H9 (cell line): ENCODE data around the gene PXN. TPM values are rescaled to one million over a fixed set of nuclear protein-coding genes. Genes with fewer than 3 reads are reported as not detected.

Experiments
- DNase-seq: peaks from one replicate; pipeline ENCODE4 v3.0.0-alpha.2; 2017
- H2AFZ ChIP-seq: one replicate; pipeline ENCODE4 v1.6.1; 2013; ENCODE audit warnings: mild to moderate bottlenecking, low read length, control low read depth, moderate library complexity
- H2AK5ac ChIP-seq: 2 replicates; pipeline ENCODE4 v1.6.1; 2013; ENCODE audit warnings: low read length, control low read depth, mixed read lengths; ENCODE audit not compliant: insufficient read length
- H2BK120ac ChIP-seq: one replicate; pipeline ENCODE4 v1.6.1; 2013; ENCODE audit warnings: low read depth, mild to moderate bottlenecking, low read length, control low read depth, inconsistent platforms; ENCODE audit not compliant: poor library complexity, severe bottlenecking
- H2BK12ac ChIP-seq: 2 replicates; pipeline ENCODE4 v1.6.1; 2013; ENCODE audit warnings: low read length, control low read depth, mixed read lengths, low read depth; ENCODE audit not compliant: insufficient read length
- H2BK15ac ChIP-seq: 2 replicates; pipeline ENCODE4 v1.6.1; 2013; ENCODE audit warnings: low read depth, low read length, control low read depth
- H2BK20ac ChIP-seq: one replicate; pipeline ENCODE4 v1.6.1; 2013; ENCODE audit warnings: low read depth, mild to moderate bottlenecking, low read length, control low read depth, inconsistent platforms; ENCODE audit not compliant: poor library complexity, severe bottlenecking
- H2BK5ac ChIP-seq: 2 replicates; pipeline ENCODE4 v1.6.1; 2013; ENCODE audit warnings: low read length, control low read depth, mixed read lengths; ENCODE audit not compliant: insufficient read length
- H3K14ac ChIP-seq: 2 replicates; pipeline ENCODE4 v1.6.1; 2013; ENCODE audit warnings: low read length, control low read depth; ENCODE audit not compliant: insufficient read depth
- H3K18ac ChIP-seq: 2 replicates; pipeline ENCODE4 v1.6.1; 2013; ENCODE audit warnings: low read depth, mild to moderate bottlenecking, mixed read lengths, low read length, control low read depth; ENCODE audit not compliant: insufficient read length
- H3K23ac ChIP-seq: 2 replicates; pipeline ENCODE4 v1.6.1; 2013; ENCODE audit warnings: low read length, control low read depth, mixed read lengths, low read depth; ENCODE audit not compliant: insufficient read length
- H3K23me2 ChIP-seq: 2 replicates; pipeline ENCODE4 v1.6.1; 2013; ENCODE audit warnings: low read depth, mild to moderate bottlenecking, mixed read lengths, low read length, control low read depth; ENCODE audit not compliant: insufficient read length, poor library complexity, severe bottlenecking
- H3K27ac ChIP-seq: 2 replicates; pipeline ENCODE4 v1.5.1; 2013; ENCODE audit warnings: low read length, control low read depth, mixed read lengths, low read depth; ENCODE audit not compliant: insufficient read length
- H3K27me3 ChIP-seq: 2 replicates; pipeline ENCODE4 v1.6.1; 2013; ENCODE audit warnings: low read length, control low read depth, inconsistent platforms; ENCODE audit not compliant: insufficient read depth
- H3K4ac ChIP-seq: 2 replicates; pipeline ENCODE4 v1.6.1; 2013; ENCODE audit warnings: low read depth, mild to moderate bottlenecking, control low read depth, inconsistent platforms, low read length, moderate library complexity
- H3K4me1 ChIP-seq: 2 replicates; pipeline ENCODE4 v1.6.1; 2013; ENCODE audit warnings: low read length, control low read depth, inconsistent platforms; ENCODE audit not compliant: insufficient read depth
- H3K4me2 ChIP-seq: 2 replicates; pipeline ENCODE4 v1.6.1; 2013; ENCODE audit warnings: low read length, control low read depth, mixed read lengths; ENCODE audit not compliant: insufficient read length, insufficient read depth
- H3K56ac ChIP-seq: 2 replicates; pipeline ENCODE4 v1.6.1; 2013; ENCODE audit warnings: low read depth, mild to moderate bottlenecking, mixed read lengths, low read length, control low read depth; ENCODE audit not compliant: insufficient read length
- H3K79me1 ChIP-seq: 2 replicates; pipeline ENCODE4 v1.6.1; 2013; ENCODE audit warnings: low read depth, mild to moderate bottlenecking, moderate library complexity, low read length, control low read depth, inconsistent platforms; ENCODE audit not compliant: insufficient read depth, poor library complexity, severe bottlenecking
- H3K79me2 ChIP-seq: 2 replicates; pipeline ENCODE4 v1.6.1; 2013; ENCODE audit warnings: low read length, control low read depth, inconsistent platforms; ENCODE audit not compliant: insufficient read depth
- H3K9ac ChIP-seq: 2 replicates; pipeline ENCODE4 v1.6.1; 2013; ENCODE audit warnings: low read length, control low read depth, mixed read lengths; ENCODE audit not compliant: insufficient read length; ENCODE audit errors: extremely low read depth
- H3K9me3 ChIP-seq: one replicate; pipeline ENCODE4 v1.6.1; 2013; ENCODE audit warnings: low read depth, low read length, inconsistent platforms; ENCODE audit not compliant: control insufficient read depth
- H3T11ph ChIP-seq: one replicate; pipeline ENCODE4 v1.6.1; 2013; ENCODE audit warnings: mild to moderate bottlenecking, low read length, control low read depth, inconsistent platforms
- H4K20me1 ChIP-seq: one replicate; pipeline ENCODE4 v1.6.1; 2013; ENCODE audit not compliant: control insufficient read depth, insufficient read length, insufficient read depth
- H4K5ac ChIP-seq: 2 replicates; pipeline ENCODE4 v1.6.1; 2013; ENCODE audit warnings: low read depth, mild to moderate bottlenecking, mixed read lengths, low read length, control low read depth; ENCODE audit not compliant: insufficient read length
- H4K8ac ChIP-seq: replicated peaks from 2 replicates; pipeline ENCODE4 v1.6.1; 2013; ENCODE audit warnings: low read length, control low read depth, mixed read lengths, low read depth; ENCODE audit not compliant: insufficient read length
- H4K91ac ChIP-seq: 2 replicates; pipeline ENCODE4 v1.6.1; 2013; ENCODE audit warnings: low read depth, mild to moderate bottlenecking, moderate library complexity, mixed read lengths, low read length, control low read depth; ENCODE audit not compliant: insufficient read length
- H3K27ac Mint-ChIP-seq, 3 experiments: 2 replicates in 2 of 3; 3 replicates in 1 of 3; pipeline ENCODE4 v1.8.0; 2020 to 2021; ENCODE audit warnings: mixed read lengths in 3 of 3, mild to moderate bottlenecking in 1 of 3, moderate library complexity in 1 of 3
- H3K27me3 Mint-ChIP-seq: 2 replicates; pipeline ENCODE4 v1.8.0; 2021; ENCODE audit warnings: low read depth, mild to moderate bottlenecking, moderate library complexity, mixed read lengths
- H3K36me3 Mint-ChIP-seq, 3 experiments: 2 replicates in 2 of 3; 3 replicates in 1 of 3; pipeline ENCODE4 v1.8.0; 2020 to 2021; ENCODE audit warnings: low read depth in 3 of 3, mixed read lengths in 3 of 3; ENCODE audit not compliant: insufficient read depth in 1 of 3
- H3K4me1 Mint-ChIP-seq, 2 experiments: 2 replicates each; pipeline ENCODE4 v1.8.0; 2020; ENCODE audit warnings: mixed read lengths in 2 of 2
- H3K4me3 Mint-ChIP-seq, 2 experiments: 2 replicates in 1 of 2; 3 replicates in 1 of 2; pipeline ENCODE4 v1.8.0; 2020 to 2021; ENCODE audit warnings: mild to moderate bottlenecking in 2 of 2, mixed read lengths in 2 of 2, moderate library complexity in 1 of 2
- H3K9me3 Mint-ChIP-seq, 2 experiments: 2 replicates in 1 of 2; 3 replicates in 1 of 2; pipeline ENCODE4 v1.8.0; 2020; ENCODE audit warnings: mild to moderate bottlenecking in 2 of 2, mixed read lengths in 2 of 2, moderate library complexity in 1 of 2
- CTCF ChIP-seq: fragments of 200-600 bp; sonication (generic); conservative IDR thresholded peaks from 3 replicates; pipeline ENCODE4 v1.8.0; 2021; ENCODE audit warnings: antibody characterized with exemption, mild to moderate bottlenecking
- WGBS: extraction: QIAGEN DNeasy Blood & Tissue Kit; methylation state at CpG from one replicate; pipeline ENCODE4 v1.1.7; 2013; ENCODE audit warnings: missing lambda C conversion rate, low lambda C conversion rate, mixed read lengths; ENCODE audit not compliant: insufficient read length; ENCODE audit errors: extremely low coverage; 5-methylcytosine and 5-hydroxymethylcytosine counted together
- total RNA-seq: library from RNA; stranded (reverse); gene quantifications from 2 replicates; pipeline ENCODE4 v1.2.1, GENCODE V29; 2021

Gene PXN
- total RNA-seq, 1 experiment from 2014 or later, result 92.8 TPM

- Histone ChIP-seq H3K4me1 (peaks cover 26% of the 10 kb centered on the region), H2AK5ac (no peak overlapping the region), H2AFZ (no peak overlapping the region), H4K8ac (no peak overlapping the region), H3T11ph (no peak overlapping the region), H4K5ac (no peak overlapping the region), H4K91ac (no peak overlapping the region), H2BK120ac (no peak overlapping the region), H3K4me2 (no peak overlapping the region), H3K14ac (no peak overlapping the region), H3K79me2 (peaks cover 16% of the 10 kb centered on the region; the same call in 1 of the 2 replicates), H3K9me3 (no peaks in the 10 kb centered on the region), H3K27me3 (no peaks in the 10 kb centered on the region), H3K18ac (no peak overlapping the region), H3K27ac (no peak overlapping the region), H3K79me1 (peaks cover 5% of the 10 kb centered on the region), H2BK15ac (no peak overlapping the region), H2BK5ac (no peak overlapping the region), H3K4ac (no peak overlapping the region), H4K20me1 (no peaks in the 10 kb centered on the region), H2BK12ac (no peak overlapping the region), H3K56ac (no peak overlapping the region), H3K9ac (no peak overlapping the region), H2BK20ac (no peak overlapping the region), H3K23ac (no peak overlapping the region), H3K23me2 (peaks cover 3% of the 10 kb centered on the region)
- TF ChIP-seq CTCF, result peak; percentile 62
- Mint-ChIP-seq H3K36me3 (peaks cover 0 to 2% (median 0%) of the 10 kb centered on the region in 3 experiments; a peak in 2 of 7 replicates), H3K4me3 (peak overlapping the region in 1 of 2 experiments; percentile 43; a peak in 2 of 5 replicates), H3K9me3 (no peaks in the 10 kb centered on the region), H3K27me3 (no peaks in the 10 kb centered on the region), H3K4me1 (peaks cover 64 to 70% of the 10 kb centered on the region in 2 experiments), H3K27ac (peak overlapping the region; percentile 57 to 90 (median 72); a peak in 6 of 7 replicates)
- WGBS, result no CpG with 5 or more reads among the region's 18 CpGs
- DNase-seq, result peak; percentile 72
These were observed 29.9 kb downstream of the PXN start for GRCh38 chr12:120235369-120236323.
